Measurements from ENCODE around the gene PUS1. TPM values are rescaled to one million over a fixed set of nuclear protein-coding genes. Genes with fewer than 3 reads are reported as not detected.

PUS1 gene
- total and polyA plus RNA-seq, 9 of the 15 experiments (the other 6 are each of a cell fraction or from before 2014, with no cell fraction given) = 1.9 to 90.8 (median 30.0) TPM

- TF ChIP-seq, protein P1, sequence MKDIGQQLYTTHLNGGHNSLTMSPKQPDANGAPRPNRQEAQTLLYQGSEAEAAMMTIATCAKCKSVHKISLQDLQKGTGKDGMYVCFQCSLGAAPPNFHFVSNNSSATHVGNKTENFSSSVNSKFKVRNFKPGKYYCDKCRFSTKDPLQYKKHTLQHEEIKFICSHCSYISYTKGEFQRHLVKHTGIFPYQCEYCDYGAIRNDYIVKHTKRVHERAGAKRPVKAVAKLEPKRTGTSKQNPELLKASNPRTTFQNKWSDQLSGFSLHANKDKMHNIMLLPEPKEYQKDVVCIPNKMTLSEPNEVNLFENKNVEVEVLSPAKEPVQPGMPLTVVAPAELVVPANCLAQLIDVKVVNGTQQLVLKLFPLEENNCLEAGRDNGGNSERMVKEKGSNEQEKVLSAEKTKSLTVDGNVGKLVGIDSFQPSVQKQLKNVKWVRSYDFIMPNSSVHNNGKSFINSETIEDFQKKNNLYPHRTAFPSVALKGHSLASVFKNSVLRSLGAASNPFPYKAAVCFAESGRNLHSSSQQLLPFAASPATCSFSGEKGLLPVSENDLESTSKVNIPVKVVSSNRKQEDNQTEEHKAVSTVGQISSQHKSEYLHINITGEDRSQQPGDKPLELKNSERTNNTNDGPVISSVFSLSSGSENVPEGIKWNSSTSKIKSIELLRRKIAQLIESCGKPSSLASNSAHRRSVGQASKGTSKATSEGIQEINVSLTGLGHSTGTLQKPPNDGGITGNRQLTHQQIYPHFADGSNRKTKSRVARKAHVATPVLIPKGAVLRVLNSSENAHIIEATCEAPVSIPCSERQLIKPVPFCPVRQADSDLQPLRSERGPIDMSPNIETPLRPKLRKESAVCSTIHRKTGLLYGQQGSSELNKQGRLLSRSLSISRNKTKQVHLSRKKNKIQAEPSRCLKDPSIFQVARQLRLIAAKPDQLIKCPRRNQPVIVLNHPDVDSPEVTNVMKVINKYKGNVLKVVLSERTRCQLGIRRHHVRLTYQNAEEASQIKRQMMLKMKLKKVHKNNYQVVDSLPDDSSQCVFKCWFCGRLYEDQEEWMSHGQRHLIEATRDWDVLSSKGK (CRISPR knock-in tag; IDR thresholded peaks at IDR 0.05) = no peak
- TF ChIP-seq, protein P2, sequence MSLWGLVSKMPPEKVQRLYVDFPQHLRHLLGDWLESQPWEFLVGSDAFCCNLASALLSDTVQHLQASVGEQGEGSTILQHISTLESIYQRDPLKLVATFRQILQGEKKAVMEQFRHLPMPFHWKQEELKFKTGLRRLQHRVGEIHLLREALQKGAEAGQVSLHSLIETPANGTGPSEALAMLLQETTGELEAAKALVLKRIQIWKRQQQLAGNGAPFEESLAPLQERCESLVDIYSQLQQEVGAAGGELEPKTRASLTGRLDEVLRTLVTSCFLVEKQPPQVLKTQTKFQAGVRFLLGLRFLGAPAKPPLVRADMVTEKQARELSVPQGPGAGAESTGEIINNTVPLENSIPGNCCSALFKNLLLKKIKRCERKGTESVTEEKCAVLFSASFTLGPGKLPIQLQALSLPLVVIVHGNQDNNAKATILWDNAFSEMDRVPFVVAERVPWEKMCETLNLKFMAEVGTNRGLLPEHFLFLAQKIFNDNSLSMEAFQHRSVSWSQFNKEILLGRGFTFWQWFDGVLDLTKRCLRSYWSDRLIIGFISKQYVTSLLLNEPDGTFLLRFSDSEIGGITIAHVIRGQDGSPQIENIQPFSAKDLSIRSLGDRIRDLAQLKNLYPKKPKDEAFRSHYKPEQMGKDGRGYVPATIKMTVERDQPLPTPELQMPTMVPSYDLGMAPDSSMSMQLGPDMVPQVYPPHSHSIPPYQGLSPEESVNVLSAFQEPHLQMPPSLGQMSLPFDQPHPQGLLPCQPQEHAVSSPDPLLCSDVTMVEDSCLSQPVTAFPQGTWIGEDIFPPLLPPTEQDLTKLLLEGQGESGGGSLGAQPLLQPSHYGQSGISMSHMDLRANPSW (CRISPR knock-in tag; IDR thresholded peaks at IDR 0.05) = no peak
- TF ChIP-seq PTRF (tag; IDR thresholded peaks at IDR 0.05) (no peak), ZNF146 (CRISPR knock-in tag; IDR thresholded peaks at IDR 0.05; ENCODE audit: unreplicated experiment) (no peak), SAFB (IDR thresholded peaks at IDR 0.05; ENCODE audit: borderline replicate concordance, low read depth, low read length) (0 out of 2 replicates have a peak, but pooled peaks have one; percentile 73), SMARCA4 (IDR thresholded peaks at IDR 0.05) (no peak), SIN3A (IDR thresholded peaks at IDR 0.05; ENCODE audit: borderline replicate concordance in 2 of 2, control insufficient read depth in 1 of 2, low read depth in 2 of 2, low read length in 2 of 2) (peak in 1 of 2 experiments; percentile 43; a peak in 2 of 4 replicates), MTA2 (IDR thresholded peaks at IDR 0.05; ENCODE audit: low read depth) (no peak), ZNF655 (CRISPR knock-in tag; IDR thresholded peaks at IDR 0.05) (no peak), DPF2 (IDR thresholded peaks at IDR 0.05) (no peak), SMARCB1 (IDR thresholded peaks at IDR 0.05; ENCODE audit: insufficient read length, low read depth) (no peak), SMARCA5 (IDR thresholded peaks at IDR 0.05) (no peak), ZNF395 (CRISPR knock-in tag; IDR thresholded peaks at IDR 0.05) (peak; percentile 56; the same call in 1 of the 2 replicates), PHF21A (IDR thresholded peaks at IDR 0.05; ENCODE audit: borderline replicate concordance, low read depth) (no peak)
- TF ChIP-seq, protein P3, sequence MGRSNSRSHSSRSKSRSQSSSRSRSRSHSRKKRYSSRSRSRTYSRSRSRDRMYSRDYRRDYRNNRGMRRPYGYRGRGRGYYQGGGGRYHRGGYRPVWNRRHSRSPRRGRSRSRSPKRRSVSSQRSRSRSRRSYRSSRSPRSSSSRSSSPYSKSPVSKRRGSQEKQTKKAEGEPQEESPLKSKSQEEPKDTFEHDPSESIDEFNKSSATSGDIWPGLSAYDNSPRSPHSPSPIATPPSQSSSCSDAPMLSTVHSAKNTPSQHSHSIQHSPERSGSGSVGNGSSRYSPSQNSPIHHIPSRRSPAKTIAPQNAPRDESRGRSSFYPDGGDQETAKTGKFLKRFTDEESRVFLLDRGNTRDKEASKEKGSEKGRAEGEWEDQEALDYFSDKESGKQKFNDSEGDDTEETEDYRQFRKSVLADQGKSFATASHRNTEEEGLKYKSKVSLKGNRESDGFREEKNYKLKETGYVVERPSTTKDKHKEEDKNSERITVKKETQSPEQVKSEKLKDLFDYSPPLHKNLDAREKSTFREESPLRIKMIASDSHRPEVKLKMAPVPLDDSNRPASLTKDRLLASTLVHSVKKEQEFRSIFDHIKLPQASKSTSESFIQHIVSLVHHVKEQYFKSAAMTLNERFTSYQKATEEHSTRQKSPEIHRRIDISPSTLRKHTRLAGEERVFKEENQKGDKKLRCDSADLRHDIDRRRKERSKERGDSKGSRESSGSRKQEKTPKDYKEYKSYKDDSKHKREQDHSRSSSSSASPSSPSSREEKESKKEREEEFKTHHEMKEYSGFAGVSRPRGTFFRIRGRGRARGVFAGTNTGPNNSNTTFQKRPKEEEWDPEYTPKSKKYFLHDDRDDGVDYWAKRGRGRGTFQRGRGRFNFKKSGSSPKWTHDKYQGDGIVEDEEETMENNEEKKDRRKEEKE (IDR thresholded peaks at IDR 0.05; ENCODE audit: borderline replicate concordance in 1 of 2, control insufficient read depth in 1 of 2, low read depth in 2 of 2, low read length in 1 of 2) = no peak; a peak in 1 of 4 replicates
Measured at GRCh38 chr12:131949431-131950181, 20.5 kb downstream of the PUS1 start, which contains the start of gene EP400 (continued).
